H4 (cell line): Measurements from ENCODE around the gene SHROOM3. TPM values are rescaled to one million over a fixed set of nuclear protein-coding genes. Genes with fewer than 3 reads are reported as not detected.

Experiments used
- DNase-seq: peaks from one replicate; pipeline ENCODE4 v3.0.0-alpha.2; 2015; ENCODE audit warnings: low spot score
- total RNA-seq: library from RNA; depleted of rRNA; stranded (reverse); fragments of >200 nt; shearing (Covaris generic); gene quantifications from 2 replicates; pipeline ENCODE4 v1.2.3, GENCODE V29; 2014

Gene SHROOM3
- total RNA-seq, 1 experiment from 2014 or later = 3.4 TPM

DNA sequence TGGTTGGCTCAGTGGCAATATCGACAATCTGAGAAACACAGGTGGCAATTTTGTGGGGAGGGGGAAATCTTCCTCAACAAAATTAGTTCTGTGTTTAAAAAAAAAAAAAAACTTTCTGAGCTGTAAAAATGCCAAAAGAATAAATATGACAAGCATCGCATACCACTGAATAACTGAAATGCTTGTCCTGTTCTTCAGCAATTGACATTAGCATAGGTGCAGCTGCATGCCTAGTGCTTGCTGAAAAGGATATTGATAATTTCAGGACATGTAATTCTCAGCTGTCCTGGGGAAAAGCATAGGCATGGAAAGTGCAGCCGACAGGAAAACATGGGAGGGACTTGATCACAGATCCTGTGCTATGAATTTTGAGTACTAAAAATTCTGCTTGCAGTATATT, 315.7 kb downstream of the SHROOM3 start:
- DNase-seq = no peak

DNA sequence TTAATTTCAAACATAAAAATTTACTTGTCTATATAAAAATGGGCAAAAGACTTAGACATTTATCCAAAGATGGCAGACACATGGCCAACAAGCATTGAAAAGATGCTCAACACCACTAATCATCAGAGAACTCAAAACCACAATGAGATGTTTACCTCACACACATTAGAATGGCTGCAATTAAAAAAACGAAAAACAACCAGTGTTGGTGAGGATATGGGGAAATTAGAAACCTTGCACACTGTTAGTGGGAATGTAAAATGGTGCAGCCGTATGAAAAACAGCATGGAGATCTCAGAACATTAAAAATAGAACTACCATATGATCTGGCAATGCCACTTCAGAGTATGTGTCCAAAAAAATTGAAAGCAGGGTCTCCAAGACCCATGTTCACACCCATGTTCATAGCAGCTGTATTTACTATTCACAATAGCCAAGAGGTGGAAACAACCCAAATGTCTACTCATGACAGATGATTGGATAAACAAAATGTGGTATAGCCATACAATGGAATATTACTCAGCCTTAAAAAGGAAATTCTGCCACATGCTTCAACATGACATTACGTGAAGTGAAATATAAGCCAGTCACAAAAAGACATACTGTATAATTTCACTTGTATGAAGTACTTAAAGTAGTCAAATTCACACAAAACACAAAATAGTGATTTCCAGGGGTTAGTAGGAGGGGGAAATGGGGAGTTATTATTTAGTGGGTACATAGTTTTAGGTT, 316.7 kb downstream of the SHROOM3 start:
- no peak for DNase-seq

DNA sequence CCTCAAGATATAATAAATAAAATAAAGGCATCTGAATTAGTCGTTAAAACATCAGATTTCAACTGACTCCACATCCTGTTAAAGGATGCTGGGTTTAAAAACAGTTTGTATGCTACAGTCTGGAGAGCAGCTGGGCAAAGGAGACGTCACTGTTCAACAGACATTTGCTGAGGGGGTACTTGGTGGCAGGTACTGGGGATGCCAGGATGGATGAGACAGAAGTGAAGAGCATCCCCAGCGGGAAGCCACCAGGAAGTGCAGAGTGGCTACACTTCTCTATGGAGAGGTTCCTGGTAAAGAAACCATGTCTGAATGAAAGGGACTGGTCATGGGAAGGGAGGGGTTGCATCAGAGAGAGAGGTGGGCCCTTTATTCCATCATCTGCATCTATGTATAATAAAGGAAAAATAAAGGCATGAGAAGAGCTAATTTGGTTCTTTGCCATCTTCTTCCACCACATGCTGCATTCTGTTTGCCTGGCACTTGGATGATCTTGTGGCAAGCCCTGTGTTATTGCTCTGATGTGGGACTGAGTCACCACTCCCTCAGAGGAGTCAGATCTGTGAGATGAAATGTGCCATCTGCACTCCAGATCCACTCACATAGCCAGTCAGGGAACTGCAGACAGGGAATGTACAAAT, 318.0 kb downstream of the SHROOM3 start:
- DNase-seq = peak; percentile 92

DNA sequence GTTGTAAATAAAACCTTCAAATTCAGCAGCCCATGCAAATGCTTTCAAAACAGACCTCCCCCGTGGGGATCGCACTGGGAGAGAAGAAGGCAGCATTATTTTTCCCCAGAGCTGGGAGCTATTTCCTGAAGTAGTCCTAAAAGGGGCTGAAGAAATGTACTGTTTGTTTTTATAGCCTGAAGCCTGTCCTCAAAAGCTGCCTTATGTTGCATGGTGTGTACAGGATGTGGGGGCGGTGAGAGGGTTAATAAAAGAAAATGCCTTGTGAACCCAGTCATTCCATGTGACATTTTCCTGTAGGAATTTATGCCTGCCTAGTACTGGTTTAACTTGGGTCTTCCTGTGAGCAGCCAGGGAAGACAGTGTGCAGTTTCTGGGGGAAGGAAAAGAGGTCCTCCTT, 318.8 kb downstream of the SHROOM3 start:
- DNase-seq = peak; percentile 90

DNA sequence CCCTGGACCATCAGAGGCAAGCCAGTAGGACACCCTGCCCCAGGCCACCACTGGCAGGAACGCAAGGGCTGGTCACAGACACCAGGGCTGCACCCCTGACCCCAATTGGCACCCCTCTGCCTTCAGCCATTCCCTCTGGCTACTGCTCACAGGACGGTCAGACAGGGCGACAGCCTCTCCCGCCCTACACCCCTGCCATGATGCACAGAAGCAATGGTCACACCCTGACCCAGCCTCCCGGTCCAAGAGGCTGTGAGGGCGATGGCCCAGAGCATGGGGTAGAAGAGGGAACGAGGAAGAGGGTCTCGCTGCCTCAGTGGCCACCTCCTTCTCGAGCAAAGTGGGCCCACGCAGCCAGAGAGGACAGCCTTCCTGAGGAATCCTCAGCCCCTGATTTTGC, 319.4 kb downstream of the SHROOM3 start:
- DNase-seq = no peak

DNA sequence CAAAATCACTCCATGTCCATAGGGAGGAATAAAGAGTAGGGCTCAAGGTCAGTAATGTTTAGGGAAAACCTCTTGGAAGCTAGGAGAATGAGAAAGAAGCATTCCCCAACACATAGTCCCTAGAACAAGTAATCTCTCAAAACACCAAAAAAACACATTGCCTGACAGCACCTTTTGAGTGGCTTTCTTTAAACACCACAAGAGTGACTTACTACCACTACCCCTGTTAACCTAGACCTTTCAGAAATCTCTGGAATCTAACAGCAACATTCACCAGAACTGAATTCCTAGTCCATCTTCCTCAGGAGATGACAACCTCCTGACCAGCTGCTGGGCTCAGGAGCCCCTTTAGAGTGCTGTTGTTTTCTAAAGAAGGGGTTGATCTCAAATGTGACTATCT, 320.7 kb downstream of the SHROOM3 start:
- DNase-seq = no peak

DNA sequence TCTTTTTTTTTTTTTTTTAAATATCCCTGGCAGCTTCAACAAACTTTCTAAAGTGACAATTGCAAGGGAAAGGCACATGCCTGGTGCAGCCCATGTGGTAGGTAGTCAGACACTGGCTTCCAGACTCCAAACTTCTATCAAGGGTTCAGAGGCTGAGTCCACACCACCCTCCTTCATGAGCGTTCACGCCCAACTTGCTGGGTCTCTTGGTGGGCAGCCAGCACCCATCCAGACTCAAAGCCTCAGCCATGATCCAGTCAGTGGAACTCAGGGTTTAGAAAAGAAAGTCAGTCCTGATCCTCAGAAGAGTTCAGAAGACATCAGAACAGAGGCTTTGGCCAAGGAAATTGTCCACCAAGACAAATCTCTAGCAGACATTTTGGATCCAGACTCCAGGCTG, 321.4 kb downstream of the SHROOM3 start:
- no peak for DNase-seq

DNA sequence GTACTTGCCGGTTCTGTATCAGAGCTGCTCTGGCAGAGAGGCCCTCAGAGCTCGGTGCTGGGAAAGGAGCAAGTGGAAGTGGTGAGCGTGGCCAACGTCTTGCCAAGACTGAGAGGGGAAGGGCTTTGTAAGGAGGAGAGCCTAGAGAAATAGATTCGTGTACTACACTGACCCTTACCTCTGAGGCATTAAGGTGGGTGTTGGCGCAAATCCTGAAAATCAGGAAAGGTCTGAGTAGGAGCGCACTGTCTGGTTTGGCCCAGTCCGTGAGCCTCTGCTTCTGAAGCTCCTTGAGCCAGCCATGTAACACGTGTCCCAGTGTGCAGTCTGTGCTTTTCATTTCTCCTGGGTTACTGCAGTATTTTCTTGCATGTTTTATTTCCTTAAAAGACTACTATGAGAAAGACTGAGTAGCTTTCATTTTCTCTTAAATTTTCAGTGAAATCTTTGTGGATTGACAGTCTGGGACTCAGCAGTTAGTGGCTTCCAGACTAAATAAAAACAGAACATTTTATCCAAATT, 322.4 kb downstream of the SHROOM3 start:
- no peak for DNase-seq

DNA sequence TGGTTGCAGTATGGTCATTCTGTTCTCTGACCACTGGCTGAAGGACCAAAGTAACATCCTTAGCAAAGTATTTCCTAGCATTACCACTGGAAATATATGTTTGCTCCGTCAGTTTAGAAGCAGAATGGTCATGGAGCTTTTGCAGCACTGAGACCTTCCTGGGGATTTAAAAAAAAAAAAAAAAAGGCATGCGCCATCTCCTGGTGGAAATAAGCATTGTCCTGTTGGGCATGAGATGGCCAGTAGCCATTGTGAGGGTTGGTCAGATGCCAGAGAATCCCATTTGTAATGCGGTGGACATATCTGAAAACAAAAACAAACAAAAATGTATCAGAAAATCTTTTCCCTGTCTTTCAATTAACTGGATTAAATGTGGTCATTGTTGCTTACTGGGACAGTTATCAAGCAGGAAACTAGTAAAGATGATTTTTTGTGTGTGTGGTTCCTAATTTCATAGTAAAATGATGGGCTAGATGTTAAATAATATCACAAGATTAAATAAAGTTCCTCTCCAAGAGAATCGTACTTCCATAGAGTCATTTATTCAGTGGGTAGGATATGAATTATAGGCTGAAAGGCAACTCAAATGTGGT, 323.4 kb downstream of the SHROOM3 start:
- DNase-seq = peak; percentile 61

DNA sequence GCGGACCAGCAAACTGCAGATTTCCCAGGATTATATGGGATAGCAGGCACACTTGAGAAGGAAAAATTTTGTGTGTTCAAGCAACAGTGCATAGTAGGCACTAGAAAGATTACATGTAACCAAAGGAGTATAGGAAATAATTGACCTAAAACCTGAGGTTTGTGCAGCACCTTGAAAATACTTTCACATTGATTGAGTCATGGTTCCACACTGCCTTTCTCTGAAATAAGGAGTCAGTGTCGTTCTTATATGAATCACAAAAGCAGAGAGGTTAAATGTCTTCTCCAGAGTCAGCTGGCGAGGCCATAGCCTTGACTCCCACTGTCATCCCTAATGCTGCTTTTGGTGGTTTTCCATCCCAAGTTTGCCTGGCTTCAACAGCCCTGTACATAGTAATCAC, 324.0 kb downstream of the SHROOM3 start:
- DNase-seq = no peak

DNA sequence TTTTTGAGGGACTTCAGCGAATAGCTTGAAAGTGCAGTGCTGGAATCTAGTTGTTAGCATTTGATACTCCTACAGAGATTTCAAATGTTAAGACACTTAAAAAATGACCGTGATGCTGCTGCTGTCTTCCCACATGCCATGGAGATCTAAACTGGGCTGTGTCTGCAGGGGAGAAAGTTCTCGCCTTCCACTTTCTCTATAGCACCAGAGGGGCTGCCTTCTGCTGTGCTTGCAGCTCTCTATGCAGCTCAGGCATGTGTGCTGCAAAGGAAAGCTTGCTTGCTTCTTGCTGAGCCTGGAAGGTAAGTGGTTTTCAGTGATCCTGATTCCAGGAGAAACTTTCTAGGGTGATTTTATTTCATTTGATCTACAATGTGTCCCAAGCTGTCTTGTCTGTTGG, 325.2 kb downstream of the SHROOM3 start:
- DNase-seq = no peak

DNA sequence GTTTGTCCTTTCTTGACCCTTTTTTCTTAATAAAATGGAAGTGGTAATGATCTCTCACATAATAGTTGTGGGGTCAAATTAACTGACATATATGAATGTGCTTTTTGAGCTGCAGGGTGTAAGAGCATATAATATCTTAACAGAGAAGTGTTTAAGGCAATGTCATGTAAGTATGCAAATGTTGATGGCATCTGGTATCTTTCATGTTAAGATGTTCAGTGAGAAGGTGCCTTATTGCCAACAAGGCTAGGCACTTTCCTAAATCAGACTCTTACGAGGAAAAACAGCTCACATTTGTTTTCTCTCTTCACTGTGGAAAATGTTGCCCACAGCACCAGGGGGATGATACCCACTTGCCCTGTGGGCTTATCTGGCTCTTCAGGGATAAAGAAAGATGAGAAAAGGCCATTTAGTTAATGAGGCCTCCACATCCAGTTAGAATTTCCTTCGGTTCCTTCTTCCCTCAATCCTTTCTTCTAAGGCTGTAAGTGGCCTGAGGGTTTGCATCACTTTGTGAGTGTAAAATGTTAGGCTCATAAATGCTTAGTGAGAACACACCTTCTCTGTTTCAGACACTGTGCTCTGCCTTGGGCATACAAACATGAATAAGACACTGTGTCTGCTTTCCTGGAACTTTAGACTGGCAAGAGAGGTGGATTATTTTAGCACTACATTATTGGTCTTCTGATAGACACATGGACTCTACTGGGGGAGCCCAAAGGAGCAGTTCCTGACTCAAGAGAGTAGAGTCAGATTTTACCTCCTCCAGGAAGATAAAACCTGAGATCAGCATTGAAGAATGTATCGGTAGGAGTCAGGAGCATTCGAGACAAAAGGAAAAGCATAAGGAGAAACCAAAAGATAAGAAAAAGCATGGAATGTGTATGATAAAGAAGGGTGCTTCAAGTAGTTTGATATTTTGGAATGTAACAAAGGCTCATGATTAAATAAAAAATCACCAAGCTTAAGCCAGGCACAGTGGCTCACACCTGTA, 327.4 kb downstream of the SHROOM3 start:
- no peak for DNase-seq

DNA sequence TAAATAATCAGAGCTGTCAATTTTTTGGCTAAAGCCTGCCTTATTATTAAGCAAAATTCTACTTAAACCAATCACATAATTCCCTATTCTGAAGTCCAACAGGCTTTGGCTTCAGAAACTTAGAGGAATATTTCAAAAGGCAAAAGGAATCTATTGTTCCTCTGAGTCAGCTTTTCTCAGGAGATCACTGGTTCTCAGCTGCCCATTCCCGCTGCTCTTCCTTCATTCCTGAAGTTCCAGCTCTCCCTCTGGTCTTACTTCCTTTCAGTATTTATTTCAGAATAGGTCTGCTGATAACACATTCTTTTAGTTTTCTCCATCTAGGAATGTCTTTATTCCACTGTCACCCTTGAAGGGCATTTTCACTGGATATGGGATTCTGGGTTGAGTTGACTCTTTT, 329.2 kb downstream of the SHROOM3 start:
- DNase-seq = no peak

DNA sequence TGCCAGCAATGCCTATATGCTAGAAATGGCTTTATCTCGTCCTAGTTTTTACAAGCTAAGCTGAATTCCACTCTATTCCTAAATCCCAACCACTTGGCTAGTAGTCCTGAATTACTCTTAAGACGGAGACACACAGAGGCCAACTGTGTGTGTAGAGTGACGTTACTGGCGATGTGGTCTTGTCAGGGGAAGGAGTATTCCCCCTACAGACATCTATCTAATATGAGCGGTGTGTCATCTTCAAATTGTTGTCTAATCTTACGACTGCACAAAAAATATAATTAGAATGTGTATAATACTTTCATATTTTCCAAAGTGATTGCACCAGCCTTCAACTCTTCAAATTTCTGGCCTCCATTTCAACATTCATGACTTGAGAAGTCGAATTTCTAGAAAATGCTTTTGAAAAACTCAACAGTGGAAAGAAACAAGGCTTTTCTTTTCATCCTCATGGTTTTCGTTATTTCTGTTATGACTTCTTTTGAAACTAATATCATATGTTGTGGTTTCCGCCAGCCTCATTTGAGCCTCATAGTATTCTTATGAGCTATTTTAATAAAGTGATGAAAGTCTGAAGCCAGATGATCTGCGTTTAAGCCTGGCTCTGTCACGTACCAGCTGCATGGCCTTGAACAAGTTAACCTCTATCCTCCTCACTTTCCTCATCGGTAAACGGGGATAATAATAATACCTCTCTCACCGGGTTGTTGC, 330.6 kb downstream of the SHROOM3 start:
- DNase-seq = no peak

DNA sequence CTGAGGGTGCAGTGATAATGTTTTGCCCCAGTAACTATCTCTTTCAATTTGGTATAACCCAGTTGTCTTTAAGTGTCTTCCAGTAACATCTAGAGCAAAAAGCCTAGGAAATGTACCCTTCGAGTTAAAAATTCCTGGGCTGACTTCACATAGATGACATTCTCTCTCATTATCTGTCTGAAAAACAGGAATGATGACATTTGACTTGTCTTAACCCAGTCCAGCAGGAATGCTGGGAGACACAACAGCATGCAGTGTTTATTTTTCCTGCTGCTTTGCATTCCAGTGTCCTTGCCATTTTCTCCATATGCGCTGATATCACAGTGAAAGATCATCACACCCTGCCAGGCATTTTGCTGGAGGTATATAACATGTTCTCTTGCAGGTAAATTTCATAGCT, 333.0 kb downstream of the SHROOM3 start:
- no peak for DNase-seq

DNA sequence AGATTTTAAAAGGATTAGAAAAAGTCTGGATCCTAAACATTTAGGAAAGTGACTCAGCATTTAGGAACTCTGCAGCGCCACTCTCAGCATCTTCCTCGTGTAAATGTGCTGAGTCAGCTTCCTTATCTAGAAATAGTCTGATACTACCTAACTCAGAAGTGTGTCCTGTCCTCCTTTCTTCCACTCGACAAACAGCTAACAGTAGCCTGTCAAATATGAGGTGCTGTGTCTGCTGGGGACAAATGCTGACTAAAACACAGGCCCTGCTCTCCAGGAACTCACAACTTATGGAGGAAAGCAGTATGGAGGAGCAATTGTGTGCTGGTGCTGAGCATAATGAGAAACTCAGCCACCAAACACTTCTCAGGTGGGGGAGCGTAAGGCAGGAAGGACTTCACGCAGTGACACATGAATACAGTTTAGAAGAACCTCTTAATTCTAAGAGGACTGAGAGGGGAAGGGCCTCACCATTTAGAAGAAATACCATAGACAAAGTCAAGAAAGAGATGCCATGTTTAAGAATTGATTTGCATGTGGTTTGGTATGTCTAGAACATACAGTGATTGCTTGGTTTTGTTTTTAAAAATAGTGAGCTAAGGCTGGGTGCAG, 337.6 kb downstream of the SHROOM3 start:
- DNase-seq = peak; percentile 44

DNA sequence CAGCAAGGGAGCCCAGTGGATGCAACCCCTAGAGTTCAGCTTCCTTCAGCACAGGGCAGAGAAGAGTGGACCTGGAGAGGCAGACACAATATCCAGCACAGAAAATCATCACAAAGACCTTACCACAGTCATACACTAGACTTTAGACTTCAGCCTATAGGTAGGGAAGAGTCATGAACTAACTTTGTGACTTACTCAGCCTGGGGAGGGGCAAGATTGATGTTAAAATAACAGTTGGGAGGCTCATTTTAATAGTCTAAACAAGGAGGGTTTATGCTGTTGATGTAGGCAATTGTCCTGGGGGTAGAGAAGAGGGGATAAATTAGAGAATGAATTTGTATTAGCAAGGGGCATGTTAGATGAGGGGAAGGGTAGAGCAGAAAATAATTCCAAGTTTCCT, 338.7 kb downstream of the SHROOM3 start:
- DNase-seq = no peak

DNA sequence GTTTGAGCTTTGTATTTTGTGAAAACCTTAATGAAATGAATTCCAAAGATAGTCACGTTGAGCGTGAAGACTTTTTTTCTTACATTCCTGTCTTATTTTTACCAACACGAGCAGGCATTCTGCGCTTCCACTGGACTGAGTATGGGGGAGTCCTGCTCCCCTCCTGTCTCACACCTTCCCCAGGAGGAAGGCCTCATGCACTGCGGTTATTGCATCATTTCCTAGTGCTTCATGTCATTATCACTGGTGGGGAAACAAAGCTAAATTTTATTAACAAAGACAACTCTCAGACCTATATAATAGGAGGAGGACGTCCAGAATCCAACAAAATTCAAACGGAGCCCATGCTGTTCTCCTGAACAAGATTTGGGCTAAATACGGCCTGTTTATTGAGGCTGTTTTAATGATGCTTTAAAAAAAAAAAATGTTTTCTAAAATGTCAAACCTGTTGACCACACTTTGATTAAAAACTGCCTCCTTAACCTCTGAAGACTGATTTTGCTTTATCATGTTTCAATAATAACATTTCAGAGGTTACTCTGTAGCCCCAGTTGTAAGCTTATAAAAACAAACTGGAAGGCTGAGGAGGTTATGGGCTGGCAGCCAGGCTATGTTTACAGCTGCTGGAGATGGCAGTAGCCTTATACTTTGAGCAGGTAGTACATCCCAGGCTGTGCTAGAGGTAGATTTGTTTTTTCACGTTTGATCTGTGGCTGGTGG, 344.9 kb downstream of the SHROOM3 start:
- DNase-seq = peak; percentile 89

DNA sequence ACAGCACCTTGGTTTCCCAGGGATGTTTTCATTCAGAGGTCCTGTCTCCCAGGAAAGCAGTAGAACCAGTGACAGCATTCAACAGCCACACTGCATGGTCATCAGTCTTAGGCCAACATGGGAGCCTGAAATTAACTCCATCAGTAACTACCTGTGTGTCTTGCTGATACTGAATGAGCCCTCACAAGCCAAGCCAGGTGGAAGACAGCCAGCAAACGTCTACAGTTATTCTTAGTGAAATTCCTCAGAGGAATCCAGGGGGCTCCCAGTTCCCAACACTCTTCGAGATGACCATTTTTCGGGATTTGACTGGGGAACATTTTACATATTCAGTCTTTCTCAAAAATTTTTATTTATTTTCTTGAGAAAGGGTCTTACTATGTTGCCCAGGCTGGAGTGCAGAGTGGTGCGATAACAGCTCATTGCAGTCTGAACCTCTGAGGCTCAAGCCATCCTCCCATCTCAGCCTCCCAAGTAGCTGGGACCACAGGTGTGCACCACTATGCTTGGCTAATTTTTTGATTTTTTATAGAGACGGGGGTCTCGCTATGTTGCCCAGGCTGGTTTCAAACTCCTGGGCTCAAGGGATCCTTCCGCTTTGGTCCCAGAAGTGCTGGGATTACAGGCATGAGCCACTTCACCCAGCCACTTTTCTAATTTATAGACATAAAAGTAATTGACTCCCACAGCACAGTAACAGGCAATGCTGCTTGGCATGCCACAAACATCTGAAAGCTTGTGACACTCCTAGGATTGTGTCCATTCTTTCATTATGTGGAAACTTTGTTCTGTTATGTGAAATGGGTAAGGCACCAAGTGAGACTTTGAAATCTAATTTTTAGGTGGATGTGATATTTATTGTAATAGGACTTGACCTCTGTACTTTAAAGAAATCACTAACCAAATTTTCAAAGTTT, 346.0 kb downstream of the SHROOM3 start:
- no peak for DNase-seq
